H1 (cell line): Measurements from ENCODE around the gene CROT. TPM values are rescaled to one million over a fixed set of nuclear protein-coding genes. Genes with fewer than 3 reads are reported as not detected.

ENCODE experiments used
- EZH2 ChIP-seq: fragments of 200-600 bp; sonication (generic); IDR thresholded peaks from 2 replicates; pipeline ENCODE4 v1.7.1; 2012; ENCODE audit warnings: low read depth, mild to moderate bottlenecking, moderate library complexity, low read length, inconsistent platforms; ENCODE audit not compliant: severe bottlenecking
- RBBP5 ChIP-seq: IDR thresholded peaks from 2 replicates; pipeline ENCODE4 v1.7.1; 2012; ENCODE audit warnings: low read depth, mild to moderate bottlenecking, inconsistent platforms, low read length, moderate library complexity, borderline replicate concordance
- RNF2 ChIP-seq: fragments of 200-900, 300-1000 bp; sonication (generic); IDR thresholded peaks from 2 replicates; pipeline ENCODE4 v1.7.1; 2016; ENCODE audit warnings: borderline replicate concordance, low read depth, mild to moderate bottlenecking, antibody characterized with exemption, low read length; ENCODE audit not compliant: poor library complexity, severe bottlenecking; ENCODE audit errors: missing control alignments
- RXRA ChIP-seq: IDR thresholded peaks from 2 replicates; pipeline ENCODE4 v1.6.1; 2011; ENCODE audit warnings: low read depth, mild to moderate bottlenecking, low read length, moderate library complexity; ENCODE audit not compliant: insufficient read depth
- polyA plus RNA-seq, 7 experiments: library from polyadenylated mRNA; depleted of rRNA in 3 of 7; stranded (reverse) in 5 of 7; unstranded in 2 of 7; fragments of >200 nt in 5 of 7; fragments of 200-250 nt in 2 of 7; gene quantifications; 1 replicate in 5 of 7; 2 replicates in 1 of 7; 4 replicates in 1 of 7; pipeline versions ENCODE4 v1.2.1 to v1.2.3, GENCODE V29; 2011 to 2013; ENCODE audit warnings: missing spikeins in 2 of 7, mixed read lengths in 2 of 7
- total RNA-seq: library from RNA; stranded (reverse); fragmentation: NEBNext Ultra II Directional; extraction: Animal tissue kit (Norgen Biotek cat#: 25700); gene quantifications from 2 replicates; pipeline ENCODE4 v1.2.1, GENCODE V29; 2021
- TF ChIP-seq, protein P1 (sequence below): fragments of 300-600 bp; sonication (generic); IDR thresholded peaks from 2 replicates; pipeline ENCODE4 v1.7.1; 2012; ENCODE audit warnings: low read length, moderate library complexity, mild to moderate bottlenecking, inconsistent platforms; ENCODE audit not compliant: insufficient replicate concordance
- TF ChIP-seq, protein P2 (sequence below): IDR thresholded peaks from 2 replicates; pipeline ENCODE4 v1.6.1; 2011; ENCODE audit warnings: low read depth, mild to moderate bottlenecking, low read length; ENCODE audit not compliant: insufficient read depth

Gene CROT
- total and polyA plus RNA-seq, 2 of the 8 experiments (the other 6 are each of a cell fraction or from before 2014, with no cell fraction given) = 2.2 to 5.6 TPM

DNA sequence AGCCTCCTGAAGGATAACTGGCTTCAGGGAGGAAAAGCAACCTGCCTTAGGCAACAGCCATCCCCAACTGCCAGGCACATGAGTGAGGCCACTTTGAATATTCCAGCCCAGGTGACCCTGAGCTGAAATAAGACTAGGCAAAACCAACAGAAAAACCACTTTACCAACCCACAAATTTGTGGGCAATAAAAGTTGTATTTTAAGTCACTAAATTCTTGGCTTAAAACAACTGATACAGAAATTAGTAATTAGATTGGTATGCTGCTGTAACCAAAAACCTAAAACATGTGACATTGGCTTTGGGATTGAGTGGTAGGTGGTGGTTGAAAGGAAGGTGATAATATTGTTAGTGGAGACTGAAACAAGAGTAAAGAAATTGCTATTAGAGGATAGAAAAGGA is 90.1 kb downstream of the CROT start (continued):
- TF ChIP-seq, protein P1, sequence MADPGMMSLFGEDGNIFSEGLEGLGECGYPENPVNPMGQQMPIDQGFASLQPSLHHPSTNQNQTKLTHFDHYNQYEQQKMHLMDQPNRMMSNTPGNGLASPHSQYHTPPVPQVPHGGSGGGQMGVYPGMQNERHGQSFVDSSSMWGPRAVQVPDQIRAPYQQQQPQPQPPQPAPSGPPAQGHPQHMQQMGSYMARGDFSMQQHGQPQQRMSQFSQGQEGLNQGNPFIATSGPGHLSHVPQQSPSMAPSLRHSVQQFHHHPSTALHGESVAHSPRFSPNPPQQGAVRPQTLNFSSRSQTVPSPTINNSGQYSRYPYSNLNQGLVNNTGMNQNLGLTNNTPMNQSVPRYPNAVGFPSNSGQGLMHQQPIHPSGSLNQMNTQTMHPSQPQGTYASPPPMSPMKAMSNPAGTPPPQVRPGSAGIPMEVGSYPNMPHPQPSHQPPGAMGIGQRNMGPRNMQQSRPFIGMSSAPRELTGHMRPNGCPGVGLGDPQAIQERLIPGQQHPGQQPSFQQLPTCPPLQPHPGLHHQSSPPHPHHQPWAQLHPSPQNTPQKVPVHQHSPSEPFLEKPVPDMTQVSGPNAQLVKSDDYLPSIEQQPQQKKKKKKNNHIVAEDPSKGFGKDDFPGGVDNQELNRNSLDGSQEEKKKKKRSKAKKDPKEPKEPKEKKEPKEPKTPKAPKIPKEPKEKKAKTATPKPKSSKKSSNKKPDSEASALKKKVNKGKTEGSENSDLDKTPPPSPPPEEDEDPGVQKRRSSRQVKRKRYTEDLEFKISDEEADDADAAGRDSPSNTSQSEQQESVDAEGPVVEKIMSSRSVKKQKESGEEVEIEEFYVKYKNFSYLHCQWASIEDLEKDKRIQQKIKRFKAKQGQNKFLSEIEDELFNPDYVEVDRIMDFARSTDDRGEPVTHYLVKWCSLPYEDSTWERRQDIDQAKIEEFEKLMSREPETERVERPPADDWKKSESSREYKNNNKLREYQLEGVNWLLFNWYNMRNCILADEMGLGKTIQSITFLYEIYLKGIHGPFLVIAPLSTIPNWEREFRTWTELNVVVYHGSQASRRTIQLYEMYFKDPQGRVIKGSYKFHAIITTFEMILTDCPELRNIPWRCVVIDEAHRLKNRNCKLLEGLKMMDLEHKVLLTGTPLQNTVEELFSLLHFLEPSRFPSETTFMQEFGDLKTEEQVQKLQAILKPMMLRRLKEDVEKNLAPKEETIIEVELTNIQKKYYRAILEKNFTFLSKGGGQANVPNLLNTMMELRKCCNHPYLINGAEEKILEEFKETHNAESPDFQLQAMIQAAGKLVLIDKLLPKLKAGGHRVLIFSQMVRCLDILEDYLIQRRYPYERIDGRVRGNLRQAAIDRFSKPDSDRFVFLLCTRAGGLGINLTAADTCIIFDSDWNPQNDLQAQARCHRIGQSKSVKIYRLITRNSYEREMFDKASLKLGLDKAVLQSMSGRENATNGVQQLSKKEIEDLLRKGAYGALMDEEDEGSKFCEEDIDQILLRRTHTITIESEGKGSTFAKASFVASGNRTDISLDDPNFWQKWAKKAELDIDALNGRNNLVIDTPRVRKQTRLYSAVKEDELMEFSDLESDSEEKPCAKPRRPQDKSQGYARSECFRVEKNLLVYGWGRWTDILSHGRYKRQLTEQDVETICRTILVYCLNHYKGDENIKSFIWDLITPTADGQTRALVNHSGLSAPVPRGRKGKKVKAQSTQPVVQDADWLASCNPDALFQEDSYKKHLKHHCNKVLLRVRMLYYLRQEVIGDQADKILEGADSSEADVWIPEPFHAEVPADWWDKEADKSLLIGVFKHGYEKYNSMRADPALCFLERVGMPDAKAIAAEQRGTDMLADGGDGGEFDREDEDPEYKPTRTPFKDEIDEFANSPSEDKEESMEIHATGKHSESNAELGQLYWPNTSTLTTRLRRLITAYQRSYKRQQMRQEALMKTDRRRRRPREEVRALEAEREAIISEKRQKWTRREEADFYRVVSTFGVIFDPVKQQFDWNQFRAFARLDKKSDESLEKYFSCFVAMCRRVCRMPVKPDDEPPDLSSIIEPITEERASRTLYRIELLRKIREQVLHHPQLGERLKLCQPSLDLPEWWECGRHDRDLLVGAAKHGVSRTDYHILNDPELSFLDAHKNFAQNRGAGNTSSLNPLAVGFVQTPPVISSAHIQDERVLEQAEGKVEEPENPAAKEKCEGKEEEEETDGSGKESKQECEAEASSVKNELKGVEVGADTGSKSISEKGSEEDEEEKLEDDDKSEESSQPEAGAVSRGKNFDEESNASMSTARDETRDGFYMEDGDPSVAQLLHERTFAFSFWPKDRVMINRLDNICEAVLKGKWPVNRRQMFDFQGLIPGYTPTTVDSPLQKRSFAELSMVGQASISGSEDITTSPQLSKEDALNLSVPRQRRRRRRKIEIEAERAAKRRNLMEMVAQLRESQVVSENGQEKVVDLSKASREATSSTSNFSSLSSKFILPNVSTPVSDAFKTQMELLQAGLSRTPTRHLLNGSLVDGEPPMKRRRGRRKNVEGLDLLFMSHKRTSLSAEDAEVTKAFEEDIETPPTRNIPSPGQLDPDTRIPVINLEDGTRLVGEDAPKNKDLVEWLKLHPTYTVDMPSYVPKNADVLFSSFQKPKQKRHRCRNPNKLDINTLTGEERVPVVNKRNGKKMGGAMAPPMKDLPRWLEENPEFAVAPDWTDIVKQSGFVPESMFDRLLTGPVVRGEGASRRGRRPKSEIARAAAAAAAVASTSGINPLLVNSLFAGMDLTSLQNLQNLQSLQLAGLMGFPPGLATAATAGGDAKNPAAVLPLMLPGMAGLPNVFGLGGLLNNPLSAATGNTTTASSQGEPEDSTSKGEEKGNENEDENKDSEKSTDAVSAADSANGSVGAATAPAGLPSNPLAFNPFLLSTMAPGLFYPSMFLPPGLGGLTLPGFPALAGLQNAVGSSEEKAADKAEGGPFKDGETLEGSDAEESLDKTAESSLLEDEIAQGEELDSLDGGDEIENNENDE = no peak
- no peak for TF ChIP-seq RNF2
- TF ChIP-seq, protein P2, sequence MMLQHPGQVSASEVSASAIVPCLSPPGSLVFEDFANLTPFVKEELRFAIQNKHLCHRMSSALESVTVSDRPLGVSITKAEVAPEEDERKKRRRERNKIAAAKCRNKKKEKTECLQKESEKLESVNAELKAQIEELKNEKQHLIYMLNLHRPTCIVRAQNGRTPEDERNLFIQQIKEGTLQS = no peak
- TF ChIP-seq EZH2 = no peak
- no peak for TF ChIP-seq RXRA
- no peak for TF ChIP-seq RBBP5
